HG03442 (cell line): Measurements from ENCODE around the gene NOG.

Source experiments
- ATAC-seq: cut with Tn5 transposase; IDR thresholded peaks from one replicate; pipeline ENCODE4 v1.9.1; 2021; ENCODE audit warnings: mild to moderate bottlenecking, moderate library complexity; ENCODE audit not compliant: unreplicated experiment

Gene NOG

DNA sequence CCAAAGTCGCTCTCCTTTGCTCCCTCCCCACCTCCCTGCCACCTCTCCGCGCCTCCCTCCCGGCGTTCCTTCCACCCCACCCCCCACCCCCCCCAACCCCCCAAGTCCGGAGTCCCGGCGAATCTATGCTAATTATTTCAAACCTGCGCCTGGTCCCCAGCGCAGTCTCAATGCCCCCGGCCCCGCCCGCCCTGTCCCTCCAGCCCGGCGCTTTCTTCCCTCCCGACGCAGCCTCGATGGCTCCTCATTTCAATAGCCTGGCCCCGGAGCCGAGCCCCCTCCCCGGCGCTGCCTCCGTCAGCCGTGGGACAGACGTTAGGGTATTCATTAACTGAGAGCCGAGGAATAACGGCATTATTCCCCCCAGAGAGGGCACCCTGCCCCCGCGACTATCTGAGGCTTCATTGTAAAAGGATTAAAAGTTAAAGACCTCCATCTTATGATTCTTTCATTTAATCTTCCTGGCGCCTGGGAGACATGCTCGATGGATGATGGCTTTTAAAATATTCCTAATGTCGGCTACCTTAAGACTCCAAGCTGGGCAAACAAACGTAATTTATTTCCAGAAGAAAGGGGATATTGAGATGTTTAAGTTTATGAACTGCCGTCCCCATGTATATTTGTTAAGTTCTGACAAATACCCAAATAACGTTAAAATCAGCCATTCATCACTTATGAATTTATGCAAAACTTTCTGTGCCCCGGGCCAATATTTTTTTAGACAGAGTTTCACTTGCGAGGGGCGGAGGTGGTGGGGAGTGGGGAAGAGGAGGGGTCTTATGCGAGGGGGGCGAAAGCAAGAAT lies 3.4 kb downstream of the NOG start:
- ATAC-seq: no peak

DNA sequence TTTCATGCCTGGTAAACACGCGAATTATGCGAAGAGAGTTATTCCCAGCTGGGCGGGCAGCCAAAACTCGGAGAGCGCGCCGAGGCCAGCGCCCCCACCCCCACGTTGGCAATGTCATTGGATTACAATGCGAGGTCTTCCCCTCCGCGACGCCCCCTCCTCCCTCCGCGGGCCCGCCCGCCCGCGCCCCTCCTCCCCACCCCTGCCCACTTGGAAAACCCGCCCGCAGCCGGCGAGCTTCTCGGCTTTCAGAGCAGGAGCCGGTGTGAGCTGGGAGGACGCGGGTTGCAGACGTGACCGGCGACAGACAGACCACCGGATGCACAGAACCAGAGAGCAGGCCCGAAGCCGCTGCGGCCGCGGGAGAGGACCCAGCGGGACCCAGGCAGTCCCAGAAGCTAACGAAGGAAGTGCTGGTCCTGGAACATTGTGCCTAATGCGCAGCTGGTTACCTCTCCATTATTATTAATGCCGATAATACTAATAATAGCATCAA lies 4.0 kb downstream of the NOG start:
- ATAC-seq: no peak

DNA sequence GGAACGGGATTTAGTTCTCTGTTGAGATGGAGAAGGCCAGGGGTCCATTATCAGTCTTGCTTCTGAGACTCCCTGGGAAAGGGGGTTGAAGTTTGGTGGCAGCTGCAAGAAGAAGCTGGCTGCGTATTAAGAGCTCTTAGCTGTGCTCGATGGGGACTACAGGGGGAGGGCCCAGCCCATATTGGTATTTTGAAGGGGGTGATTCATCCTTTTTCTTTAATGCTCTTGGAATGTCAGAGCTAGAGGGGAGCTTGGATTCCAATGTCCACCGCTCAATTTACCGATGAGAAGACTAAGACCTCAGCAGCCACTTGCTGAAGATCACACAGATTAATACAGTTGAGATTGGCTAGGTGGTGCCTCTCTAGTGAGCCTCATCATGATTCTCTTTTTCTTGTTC lies 5.0 kb downstream of the NOG start:
- no peak for ATAC-seq

DNA sequence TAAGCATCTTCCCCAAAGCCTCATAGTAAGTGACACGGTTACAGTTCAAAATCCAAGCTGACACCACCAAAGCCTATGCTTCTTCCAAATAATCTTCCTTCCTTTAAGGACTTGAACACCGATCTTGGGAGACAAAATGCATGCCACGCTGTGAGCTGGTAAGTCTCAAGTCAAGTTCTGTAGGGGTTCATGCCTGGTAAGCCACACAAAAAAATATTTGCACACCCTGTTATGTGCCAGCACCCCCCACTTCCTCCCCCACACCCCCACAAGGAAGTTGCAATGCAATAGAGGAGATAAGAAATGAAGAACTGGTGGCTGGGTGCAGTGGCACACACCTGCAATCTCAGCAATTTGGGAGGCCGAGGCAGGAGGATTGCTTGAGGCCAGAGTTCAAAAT lies 5.6 kb downstream of the NOG start:
- no peak for ATAC-seq

DNA sequence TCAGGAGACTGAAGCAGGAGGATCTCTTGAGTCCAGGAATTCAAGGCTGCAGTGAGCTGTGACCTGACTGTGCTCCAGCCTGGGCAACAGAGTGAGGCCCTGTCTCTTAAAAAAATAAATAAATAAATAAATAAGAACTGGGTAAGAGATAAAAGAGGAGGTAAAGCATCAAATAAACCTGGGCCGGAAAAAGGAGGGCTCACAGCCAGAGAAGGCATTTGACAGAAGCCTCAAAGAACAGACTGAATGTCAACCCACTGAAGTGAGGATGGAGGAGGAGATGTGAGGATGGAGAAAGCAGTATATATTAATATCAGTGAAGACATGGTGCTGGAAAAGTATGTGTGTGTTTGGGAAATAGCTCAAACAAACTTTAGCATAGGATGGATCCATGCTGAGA lies 6.1 kb downstream of the NOG start:
- ATAC-seq: no peak

DNA sequence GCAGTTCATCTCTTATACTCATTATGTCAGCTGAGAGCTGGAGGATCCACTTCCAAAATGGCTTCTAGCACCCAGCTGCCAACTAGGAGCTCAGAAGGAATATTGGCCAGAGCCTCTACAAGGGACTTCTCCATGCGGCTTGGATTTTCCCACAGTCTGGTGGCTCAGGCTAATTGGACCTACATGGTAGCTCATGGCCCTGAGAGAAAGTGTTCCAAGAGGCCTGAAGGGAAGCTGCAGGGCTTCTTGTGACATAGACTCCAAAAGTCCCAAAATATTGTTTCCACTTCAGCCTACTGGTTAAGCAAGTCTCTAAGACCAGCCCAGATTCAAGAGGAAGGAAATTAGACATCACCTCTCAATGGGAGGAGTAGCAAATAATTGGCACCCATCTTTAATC lies 6.8 kb downstream of the NOG start:
- ATAC-seq: no peak

DNA sequence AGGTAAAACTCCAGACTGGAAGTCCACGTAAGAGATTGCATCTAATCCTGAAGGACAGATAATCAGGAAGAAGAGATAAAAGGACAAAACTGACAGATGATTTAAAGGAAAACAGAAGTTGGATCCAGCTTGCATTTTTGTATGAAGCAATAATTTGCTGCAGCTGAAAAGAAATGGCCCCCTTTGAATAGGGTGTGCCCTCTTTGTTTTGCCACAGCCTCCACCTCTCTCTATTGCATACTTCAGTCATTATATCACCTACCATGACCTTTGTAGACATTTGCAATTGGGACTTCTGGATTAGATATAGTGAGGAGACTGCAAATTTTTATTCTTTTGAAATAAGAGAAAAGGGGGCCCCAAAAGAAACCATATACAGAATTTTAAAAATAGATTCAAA lies 8.1 kb downstream of the NOG start:
- ATAC-seq: no peak

DNA sequence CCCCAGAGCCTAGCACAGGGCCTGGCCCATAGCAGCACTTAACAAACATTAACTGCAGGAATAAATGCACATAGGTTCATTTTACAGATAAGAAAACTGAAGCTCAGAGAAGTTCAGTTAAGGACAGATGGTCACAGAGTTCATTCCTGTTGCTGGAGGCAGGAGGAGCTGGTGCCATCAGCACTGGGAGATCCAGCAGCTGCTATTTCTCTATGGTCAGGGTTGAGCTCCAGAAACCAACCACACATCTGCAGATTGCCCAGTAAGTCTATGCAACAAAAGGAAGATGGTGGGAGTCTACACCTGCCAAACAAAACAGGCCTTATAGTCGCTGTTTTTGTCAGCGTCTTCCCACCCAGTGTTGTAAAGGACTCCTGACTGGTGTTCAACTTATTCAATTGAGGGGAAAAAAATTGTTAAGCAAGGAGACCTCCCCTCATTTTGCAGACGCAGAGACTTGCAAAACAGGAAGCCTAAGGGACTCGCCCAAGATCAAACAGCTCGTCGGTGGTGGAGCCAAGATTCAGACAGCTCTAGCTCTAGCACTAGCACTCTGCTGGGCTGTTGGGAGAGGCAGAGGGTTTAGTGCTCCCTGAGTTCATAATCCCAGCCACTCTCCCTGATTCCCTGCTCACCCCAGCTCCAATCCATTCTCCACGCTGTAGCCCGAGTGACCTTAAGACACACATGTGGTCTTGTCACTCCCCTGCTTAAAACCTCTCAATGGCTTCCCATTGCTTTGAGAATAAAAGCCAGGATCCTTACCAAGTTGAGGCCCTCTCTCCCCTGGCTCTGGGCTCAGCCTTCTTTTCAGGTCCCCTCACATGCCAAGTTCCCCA lies 9.0 kb downstream of the NOG start:
- no peak for ATAC-seq

DNA sequence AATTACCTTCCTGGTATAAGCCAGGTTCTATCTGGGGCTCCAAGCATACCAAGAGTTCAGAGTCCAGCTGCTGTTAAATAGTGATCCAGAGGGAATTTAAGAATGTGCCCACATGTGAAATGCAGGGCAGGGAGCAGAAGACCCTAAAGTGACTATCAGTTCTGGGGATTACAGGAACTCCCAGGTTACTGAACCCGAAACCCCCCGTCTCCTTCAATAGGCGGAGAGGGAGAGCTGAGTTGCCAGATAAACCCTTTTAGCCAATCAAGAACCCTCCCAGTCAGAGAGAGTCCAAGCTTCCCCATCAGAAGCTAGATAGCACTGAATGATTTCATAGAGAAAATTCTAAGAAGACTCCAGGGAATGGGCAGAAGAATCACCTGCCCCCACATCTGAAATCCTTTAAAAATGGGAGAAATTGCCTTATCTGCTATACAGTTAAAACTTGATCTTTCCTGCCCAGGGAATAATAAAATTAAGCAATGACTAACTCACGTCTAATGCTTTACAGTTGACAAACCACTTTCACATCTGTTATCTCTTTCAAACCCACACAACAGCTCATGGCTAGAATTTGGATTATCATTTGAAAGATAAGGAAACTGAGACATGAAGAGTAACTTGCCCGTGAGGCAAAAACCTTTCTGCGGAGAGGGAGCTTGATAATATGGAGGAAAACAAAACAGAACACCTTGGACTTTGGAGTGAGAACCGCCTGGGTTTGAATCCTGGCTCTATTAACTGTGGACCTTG lies 10.2 kb downstream of the NOG start:
- ATAC-seq: no peak

DNA sequence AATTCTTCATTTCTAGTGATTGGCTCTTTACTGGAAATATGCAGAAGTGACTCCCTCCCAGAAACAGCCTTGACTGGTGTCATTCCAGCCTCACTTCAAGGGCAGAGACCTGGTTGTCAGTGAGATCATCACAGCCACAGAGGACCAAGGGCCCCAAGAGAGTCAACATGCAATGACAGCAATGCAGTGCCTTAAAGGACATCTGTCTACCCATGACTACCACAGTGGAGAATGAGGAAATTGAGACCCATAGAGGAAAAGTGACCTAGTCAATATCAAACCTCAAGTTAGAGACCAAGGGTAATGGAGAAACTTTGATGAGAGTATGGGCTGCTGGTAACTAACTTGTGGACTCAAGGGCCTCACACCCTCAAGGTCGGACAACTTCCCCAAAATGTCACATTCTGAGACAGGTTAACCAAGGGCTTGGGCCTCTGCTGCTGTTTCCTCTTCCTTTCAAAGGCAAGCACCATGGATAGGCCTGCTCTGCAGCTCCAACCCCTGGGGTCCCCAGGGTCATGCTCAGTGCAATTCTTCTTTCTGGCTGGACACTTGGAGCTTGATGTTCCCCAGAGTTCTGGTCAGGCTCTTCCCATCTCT lies 11.3 kb downstream of the NOG start:
- ATAC-seq: no peak

DNA sequence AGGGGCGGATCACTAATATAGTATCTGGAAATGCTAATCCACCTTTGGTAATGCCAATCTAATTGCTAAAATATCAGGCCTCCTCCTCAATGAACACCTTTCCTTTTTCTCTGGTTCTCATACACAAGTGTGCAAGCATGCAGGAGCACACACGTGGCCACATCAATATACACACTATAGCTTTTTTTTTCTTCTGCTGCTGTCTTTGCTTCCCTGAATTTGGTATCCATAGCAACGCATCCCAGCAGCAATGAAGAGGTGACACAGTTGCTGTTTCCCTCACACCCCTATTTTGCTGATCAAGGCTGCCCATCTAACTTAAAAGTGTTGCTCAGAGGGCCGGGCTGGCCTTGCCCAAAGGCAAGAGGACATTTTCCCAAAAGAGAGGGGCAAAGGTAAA lies 15.4 kb downstream of the NOG start:
- ATAC-seq: no peak

DNA sequence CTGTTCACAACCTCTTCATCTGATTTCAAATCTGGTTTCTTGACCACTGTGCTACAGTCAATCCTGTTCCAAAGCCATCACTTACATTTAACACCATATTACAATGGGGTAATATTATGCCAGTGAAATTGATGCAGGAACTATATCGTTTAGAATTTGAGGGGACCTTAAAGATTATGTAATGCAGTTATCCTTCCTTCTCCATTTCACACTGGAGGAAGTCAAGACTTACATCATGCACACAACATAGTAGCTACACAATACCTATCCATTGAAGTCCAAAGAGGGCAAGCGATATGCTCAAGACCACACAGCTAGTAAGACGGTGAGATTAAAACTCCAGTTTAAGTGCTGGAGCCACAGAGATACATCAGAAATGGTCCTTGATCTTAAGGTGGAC lies 16.8 kb downstream of the NOG start:
- ATAC-seq: no peak

DNA sequence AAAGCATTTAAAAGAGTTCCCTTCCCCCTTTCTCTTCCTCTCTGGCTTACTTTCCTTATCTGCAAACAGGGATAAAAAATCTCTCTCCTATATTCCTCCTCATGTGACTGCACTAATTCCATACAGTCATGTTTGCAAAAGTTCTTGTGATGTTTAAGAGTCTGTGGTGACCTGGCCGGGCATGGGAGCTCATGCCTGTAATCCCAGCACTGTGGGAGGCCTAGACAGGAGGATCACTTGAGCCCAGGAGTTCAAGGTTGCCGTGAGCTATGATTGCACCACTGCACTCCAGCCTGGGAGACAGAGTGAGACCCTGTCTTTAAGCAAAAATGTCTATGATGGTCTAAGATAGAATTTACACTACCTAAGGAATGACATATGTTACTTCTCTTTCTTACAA lies 19.6 kb downstream of the NOG start:
- no peak for ATAC-seq

DNA sequence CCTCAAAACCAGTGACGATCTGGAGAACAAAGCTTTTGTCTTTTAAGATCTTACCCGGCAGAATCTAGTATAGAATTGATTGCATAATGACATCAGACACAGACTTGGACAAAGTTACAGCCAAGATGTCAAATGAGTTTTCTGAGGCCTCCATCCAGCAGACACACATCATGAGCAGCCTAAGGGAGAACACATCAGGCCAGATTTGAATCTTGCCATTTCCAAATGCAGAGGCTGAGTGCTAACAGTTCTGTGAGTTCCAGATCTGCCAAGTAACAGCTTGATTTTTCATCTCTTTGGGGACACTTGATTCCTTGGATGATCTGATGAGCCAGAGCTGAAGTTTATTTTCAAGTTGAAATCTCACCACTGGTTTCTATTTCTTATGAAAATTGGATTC lies 21.0 kb downstream of the NOG start:
- no peak for ATAC-seq

DNA sequence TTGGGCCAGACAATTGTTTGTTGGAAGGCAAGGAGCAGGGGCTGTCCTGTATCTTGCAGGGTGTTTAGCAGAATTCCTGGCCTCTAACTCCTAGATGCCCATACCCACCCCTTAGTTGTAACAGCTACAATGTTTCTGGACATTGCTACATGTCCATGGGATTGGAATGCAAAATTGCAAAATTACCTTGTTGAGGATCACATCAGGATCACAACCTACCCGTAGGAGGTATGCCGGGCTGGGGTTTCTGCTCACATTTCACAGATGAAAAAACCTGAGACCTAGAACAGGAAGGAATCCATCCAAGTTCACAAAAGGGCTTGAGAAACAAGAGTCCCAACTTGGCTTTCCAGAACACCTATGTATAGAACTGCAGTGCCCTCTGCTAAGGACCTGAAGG lies 22.7 kb downstream of the NOG start:
- ATAC-seq: no peak

DNA sequence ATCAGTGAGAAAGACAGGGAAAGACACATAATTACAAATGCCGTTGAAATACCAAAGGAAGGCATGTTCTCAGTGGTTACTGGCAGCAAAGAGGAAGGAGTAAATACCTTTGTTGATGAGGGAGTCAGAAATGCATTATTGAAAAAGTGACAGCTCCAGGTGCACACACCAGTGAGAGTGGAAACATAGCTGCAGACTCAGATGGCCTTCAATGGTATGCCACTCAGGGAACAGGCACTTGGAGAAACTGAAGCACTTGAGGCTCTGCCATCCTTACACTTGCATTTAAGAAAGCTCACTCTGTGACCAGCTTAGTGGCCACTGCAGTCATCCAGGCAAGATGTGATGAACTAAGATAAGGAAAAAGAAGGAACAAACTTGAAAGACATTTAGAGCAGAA lies 29.9 kb downstream of the NOG start:
- ATAC-seq: no peak

DNA sequence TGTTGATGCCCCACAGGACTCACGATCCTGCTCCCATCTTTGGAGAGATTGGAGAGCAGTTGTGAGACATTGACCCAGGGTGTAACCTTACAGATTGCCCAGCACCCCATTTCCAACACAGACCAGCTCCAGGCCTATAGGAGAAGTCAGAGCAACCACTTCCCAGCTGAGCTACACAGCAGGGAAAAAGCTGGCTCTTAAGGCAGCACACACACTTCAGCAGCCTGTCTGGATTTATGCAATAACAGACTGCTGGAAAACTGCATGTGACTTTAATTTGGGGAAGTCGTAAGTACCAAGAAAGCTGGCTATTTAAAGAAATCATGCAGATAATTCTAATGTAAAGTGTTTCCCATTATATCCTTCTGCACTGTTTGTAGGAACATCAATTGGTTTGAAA lies 30.8 kb downstream of the NOG start:
- no peak for ATAC-seq

DNA sequence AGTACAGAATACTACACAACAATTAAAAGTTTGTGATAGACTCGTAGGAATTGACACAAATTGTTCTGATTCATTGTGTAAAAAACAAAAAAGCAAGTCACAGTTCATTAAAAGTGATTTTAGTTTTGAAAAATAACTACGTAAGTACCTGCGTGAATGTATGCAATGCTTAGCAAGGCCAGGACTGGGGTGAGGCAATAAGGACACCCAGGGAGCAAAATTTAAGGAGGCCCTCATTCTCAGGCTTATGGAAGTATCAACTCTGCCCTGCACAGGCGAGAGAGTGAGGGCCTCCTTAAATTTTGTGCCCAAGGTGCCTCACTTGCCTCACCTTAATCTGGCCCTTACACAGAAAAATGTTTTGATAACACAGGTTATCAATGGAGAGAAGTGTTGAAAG lies 31.4 kb downstream of the NOG start:
- no peak for ATAC-seq

DNA sequence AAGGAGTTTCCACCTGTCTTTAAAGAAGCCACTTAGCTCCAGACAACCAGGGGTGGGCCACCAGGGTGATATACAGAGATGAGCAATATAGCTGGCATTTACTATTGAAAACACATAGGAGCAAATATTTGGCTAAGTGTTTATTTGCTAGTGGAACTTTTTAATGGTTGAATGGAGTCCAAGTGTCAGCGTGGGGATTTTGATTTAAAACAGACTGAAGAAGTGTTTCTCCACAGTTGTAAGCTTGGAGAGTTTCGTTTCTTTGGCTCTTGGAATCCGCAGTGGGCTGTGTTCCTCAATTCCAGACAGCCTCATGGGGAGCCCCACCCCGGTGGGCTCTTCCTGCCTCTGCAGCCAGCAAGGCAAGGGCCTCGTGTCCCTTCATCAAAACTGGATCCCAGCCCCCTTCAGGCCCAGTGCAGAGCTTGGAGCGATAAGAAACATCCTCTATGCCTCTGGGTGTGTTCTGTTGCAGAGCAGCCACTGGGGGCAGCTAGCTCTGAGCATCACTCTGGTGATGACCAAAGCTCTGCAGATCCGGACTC lies 36.1 kb downstream of the NOG start:
- ATAC-seq: no peak

DNA sequence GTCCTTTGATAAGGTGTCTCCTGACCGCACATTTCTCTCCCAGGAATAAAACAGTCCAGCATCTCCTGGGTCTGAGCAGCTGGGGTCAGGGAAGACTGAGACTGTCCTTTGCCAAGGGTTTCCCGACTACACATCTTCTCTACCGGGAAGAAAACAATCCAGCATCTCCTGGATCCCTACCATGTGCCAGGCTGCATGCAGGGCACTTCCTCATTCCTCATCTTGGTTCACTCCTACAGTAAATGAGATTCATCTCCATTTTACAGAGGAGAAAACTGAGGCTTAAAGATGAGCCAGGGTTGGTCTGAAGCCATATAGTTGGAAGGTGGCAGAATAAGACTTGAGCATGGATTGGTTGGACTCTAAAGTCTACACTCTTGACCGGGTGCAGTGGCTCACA lies 36.7 kb downstream of the NOG start:
- no peak for ATAC-seq

DNA sequence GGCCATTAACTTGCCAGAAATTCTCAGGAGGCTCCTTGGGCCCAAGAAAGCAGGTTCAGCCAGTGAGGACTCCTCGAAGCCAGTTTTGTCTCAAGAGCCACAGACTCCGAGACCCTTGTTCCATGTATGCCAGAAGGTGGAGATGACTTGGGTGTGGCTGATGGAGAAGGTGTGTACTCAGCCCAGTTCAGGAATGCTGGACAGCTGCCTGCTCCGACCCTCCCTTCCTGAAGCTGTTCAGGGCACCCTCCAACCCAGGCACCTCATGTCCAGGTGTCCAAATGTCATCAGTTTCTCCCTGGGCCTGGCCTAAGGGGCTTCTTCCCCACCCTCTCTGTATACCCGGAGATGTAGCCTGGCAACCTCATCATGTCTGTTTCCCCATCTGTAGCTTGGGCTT lies 40.2 kb downstream of the NOG start:
- ATAC-seq: no peak
